Left lung (tissue), 10 donors: ENCODE results near the gene PCDHGC5. TPM values are rescaled to one million over a fixed set of nuclear protein-coding genes. Genes with fewer than 3 reads are reported as not detected.

Experiments
- ATAC-seq: fragments of 200-7000 bp; cut with Tn5 transposase; one replicate; pipeline ENCODE4 v1.9.1; 2020; ENCODE audit warnings: moderate library complexity
- DNase-seq, 4 donors: peaks; one replicate each; pipeline ENCODE4 v3.0.0-alpha.2; 2013 to 2020
- H3K27ac ChIP-seq, 2 donors: fragments of 200-600 bp; sonication (generic) in 1 of 2; one replicate each; pipeline versions ENCODE4 v1.5.0 to v1.8.0; 2020 to 2021
- H3K27me3 ChIP-seq, 2 donors: fragments of 200-600 bp; sonication (generic) in 1 of 2; one replicate each; pipeline versions ENCODE4 v1.5.0 to v1.8.0; 2020 to 2021
- H3K36me3 ChIP-seq, 2 donors: fragments of 200-600 bp; sonication (generic) in 1 of 2; one replicate each; pipeline versions ENCODE4 v1.5.0 to v1.8.0; 2020 to 2021
- H3K4me1 ChIP-seq, 2 donors: fragments of 200-600 bp; one replicate each; pipeline ENCODE4 v1.8.0; 2021
- H3K4me3 ChIP-seq, 2 donors: fragments of 200-600 bp; sonication (generic) in 1 of 2; one replicate each; pipeline versions ENCODE4 v1.5.0 to v1.8.0; 2020 to 2021; ENCODE audit warnings: mild to moderate bottlenecking in 1 of 2
- H3K9me3 ChIP-seq, 2 donors: fragments of 200-600 bp; sonication (generic) in 1 of 2; one replicate each; pipeline versions ENCODE4 v1.5.0 to v1.8.0; 2020 to 2021
- CTCF ChIP-seq, 2 donors: fragments of 200-600 bp; sonication (generic) in 1 of 2; IDR thresholded peaks; one replicate each; pipeline versions ENCODE4 v1.5.0 to v1.8.0; 2021; ENCODE audit warnings: antibody characterized with exemption in 2 of 2
- intact Hi-C, 2 donors: fragments of 100-400 bp; cut with DNase I; formaldehyde crosslinking; loops; one replicate each; pipeline versions ENCODE4 v1.11.2 to v1.14.2; 2022
- polyA plus RNA-seq, 6 donors: library from polyadenylated mRNA; unstranded; fragments of 120-200 nt; gene quantifications; one replicate each; pipeline ENCODE4 v1.2.1, GENCODE V29; 2013; ENCODE audit not compliant: insufficient read length in 6 of 6
- total RNA-seq, 2 donors: library from RNA; stranded (reverse); fragmentation: NEBNext Ultra II Directional; extraction: Animal tissue kit (Norgen Biotek cat#: 25700); gene quantifications; one replicate each; pipeline ENCODE4 v1.2.1, GENCODE V29; 2021
- donor health status: DM: no; HTN: yes; CAD: no.
- donor health status: DM: no; HTN: no; CAD: no.

PCDHGC5 gene
- total and polyA plus RNA-seq, 8 donors = 1.1 to 1.9 (median 1.4) TPM

DNA sequence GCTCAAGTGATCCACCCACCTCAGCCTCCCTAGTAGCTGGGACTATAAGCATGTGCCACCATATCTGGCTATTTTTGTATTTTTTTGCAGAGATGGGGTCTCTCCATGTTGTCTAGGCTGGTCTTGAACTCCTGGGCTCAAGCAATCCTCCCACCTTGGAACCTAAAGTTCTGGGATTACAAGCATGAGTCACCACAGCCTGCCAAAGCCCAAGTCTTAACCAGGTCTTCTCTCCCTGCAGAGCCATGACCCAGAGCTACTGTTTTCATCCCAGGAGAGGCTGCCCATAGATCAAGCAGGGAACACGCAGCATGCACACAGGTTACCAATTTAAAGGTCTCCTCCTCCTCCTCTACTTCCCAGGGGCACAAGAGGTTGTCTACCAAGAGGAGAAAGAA lies 29.7 kb downstream of the PCDHGC5 start:
- intact Hi-C loops = no loop called here
- TF ChIP-seq CTCF (IDR thresholded peaks at IDR 0.05) = no peak
- H3K4me1 ChIP-seq = peaks cover 29 to 95% of the 10 kb centered on the region in 2 donors

DNA sequence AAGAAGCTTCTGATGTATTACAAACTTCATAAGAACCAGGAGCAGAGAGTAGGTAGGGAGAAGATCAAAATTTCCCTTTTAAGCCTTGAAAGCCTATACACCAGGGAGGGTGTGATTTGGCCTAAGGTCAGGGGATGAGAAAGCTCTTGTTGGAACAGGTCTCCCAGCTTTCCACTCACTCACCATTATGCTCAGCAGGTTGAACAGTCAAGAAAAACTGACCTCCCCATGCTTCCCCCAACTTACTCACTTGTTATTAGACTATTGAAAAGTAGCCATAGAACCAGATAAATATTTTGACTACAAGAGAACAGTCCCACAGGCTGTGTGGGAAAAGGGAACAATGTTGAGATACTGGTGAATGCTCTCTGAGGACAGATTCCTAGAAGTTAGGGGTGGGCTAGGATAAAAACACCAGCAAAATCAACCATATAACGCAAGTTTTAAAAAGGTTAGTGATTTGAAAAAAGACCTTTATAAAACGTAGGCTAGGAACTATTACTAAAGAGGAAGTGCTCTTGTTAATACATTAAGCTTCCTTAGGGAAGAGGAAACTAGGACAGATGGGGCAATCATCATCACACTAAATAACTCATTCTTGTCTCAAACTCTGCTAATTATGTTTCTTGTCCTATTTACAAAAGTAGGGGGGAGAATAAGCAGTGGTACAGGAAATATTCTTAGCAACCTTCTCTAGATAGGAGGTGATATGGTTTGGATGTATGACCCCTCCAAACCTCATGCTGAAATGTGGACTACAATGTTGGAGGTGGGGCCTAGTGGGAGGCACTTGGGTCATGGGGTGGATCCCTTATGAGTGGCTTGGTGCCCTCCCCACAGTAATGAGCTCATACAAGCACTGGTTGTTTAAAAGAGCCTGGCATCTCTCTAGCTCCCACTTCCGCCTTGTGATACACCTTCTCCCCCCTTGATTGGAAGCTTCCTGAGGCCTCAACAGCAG lies 31.0 kb downstream of the PCDHGC5 start:
- ATAC-seq = no peak
- no peak for TF ChIP-seq CTCF (IDR thresholded peaks at IDR 0.05)
- intact Hi-C loops = loop anchor here in 1 of 2 donors (10.0 kb wide), 1 partner anchor 105 kb away; the partner anchor contains the start of genes PCDHGA10 and PCDHGB7
- H3K4me1 ChIP-seq = peaks cover 18 to 94% of the 10 kb centered on the region in 2 donors
- H3K36me3 ChIP-seq = peaks cover 0 to 75% of the 10 kb centered on the region in 2 donors
- no peaks in the 10 kb centered on the region for H3K9me3 ChIP-seq
- H3K27ac ChIP-seq = peak overlapping the region; percentile 60 to 62
- no peaks in the 10 kb centered on the region for H3K27me3 ChIP-seq
- no peak overlapping the region for H3K4me3 ChIP-seq
- peak in 1 of 4 donors; percentile 28 for DNase-seq

More for the DNA sequence above, 29.7 kb downstream of the PCDHGC5 start:
- peak overlapping the region; percentile 9 to 62 for H3K27ac ChIP-seq
- H3K27me3 ChIP-seq = no peaks in the 10 kb centered on the region
- peaks cover 0 to 73% of the 10 kb centered on the region in 2 donors for H3K36me3 ChIP-seq
- H3K9me3 ChIP-seq = no peaks in the 10 kb centered on the region
- no peak overlapping the region for H3K4me3 ChIP-seq
- ATAC-seq (no peak), DNase-seq (no peak)

DNA sequence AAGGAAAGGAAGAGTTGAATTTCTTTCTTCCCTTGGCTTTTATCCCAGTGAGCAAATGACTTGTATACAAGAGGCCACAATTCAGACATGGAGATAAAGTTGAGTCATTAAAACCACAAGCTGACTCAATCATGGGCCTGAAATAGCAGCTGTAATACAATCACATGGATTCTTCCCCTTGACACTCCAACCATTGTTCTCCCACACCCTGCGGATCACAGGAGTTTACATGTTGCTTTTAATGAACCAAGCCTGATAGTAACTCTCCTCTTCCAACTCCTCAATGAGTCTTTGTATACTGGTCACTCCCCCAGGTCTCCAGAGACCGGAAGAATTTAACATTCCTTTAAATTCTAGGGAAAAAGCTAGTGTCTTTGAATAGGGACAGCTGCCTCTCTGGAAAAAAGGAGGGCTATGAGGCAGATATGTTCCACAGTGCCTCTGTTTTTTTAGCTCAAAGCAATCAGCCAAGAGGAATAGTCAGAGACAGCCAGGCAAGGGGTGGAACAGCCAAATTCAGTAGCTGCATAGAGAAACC lies 32.4 kb downstream of the PCDHGC5 start:
- peaks cover 10 to 89% of the 10 kb centered on the region in 2 donors for H3K4me1 ChIP-seq

GRCh38 chr5:141522301-141522700 lies 33.4 kb downstream of the PCDHGC5 start:
- intact Hi-C loops = loop anchor here in 1 of 2 donors (10.0 kb wide), 1 partner anchor 108 kb away; the partner anchor contains the start of genes PCDHGA10 and PCDHGB7
- H3K27ac ChIP-seq = peak overlapping the region; percentile 60 to 62
- peaks cover 10 to 79% of the 10 kb centered on the region in 2 donors for H3K4me1 ChIP-seq
- ATAC-seq = no peak
- peaks cover 0 to 77% of the 10 kb centered on the region in 2 donors for H3K36me3 ChIP-seq
- no peak overlapping the region for H3K4me3 ChIP-seq
- TF ChIP-seq CTCF (IDR thresholded peaks at IDR 0.05) = no peak
- H3K27me3 ChIP-seq = no peaks in the 10 kb centered on the region
- no peak for DNase-seq
- H3K9me3 ChIP-seq = no peaks in the 10 kb centered on the region

More for the DNA sequence above, 32.4 kb downstream of the PCDHGC5 start:
- intact Hi-C loops = loop anchor here in 1 of 2 donors (10.0 kb wide), 1 partner anchor 107 kb away; the partner anchor contains the start of genes PCDHGA10 and PCDHGB7
- ATAC-seq = peak; percentile 65
- TF ChIP-seq CTCF (IDR thresholded peaks at IDR 0.05) = no peak
- peak in 3 of 4 donors; percentile 43 to 86 (median 81) for DNase-seq
- Histone ChIP-seq H3K27ac (peak overlapping the region; percentile 60 to 62), H3K9me3 (no peaks in the 10 kb centered on the region), H3K27me3 (no peaks in the 10 kb centered on the region), H3K36me3 (peaks cover 0 to 77% of the 10 kb centered on the region in 2 donors), H3K4me3 (no peak overlapping the region)
